Measurements from ENCODE around the gene RPA3.

Gene RPA3

DNA sequence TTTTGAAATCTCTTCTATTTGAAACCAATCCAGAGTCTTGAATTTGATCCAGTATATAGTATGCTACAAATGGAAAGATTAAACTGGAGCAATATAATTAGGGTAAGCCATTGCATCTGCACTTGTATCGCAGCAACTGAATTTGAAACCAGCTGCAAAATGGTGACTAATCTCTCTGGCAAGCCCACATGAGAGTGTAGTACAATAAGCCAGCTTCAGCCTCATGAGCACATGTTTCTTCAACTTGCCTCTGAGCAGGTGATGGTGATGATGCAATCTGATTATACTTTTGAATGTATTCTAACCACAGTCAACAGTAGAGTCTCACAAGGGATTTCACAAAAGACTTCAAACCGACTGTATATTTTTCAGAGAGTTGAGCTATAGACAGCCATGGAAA is 829 bp upstream of the RPA3 start:
- TF ChIP-seq EP300 (IDR thresholded peaks at IDR 0.05; ENCODE audit: borderline replicate concordance) (no peak), FOXM1 (IDR thresholded peaks at IDR 0.05; ENCODE audit: borderline replicate concordance, low read depth) (no peak), CEBPB (IDR thresholded peaks at IDR 0.05) (peak; percentile 89), TAF1 (IDR thresholded peaks at IDR 0.05; ENCODE audit: low read depth) (no peak), REST (IDR thresholded peaks at IDR 0.05; ENCODE audit: low read depth) (no peak), TEAD4 (IDR thresholded peaks at IDR 0.05) (no peak), YY1 (IDR thresholded peaks at IDR 0.05; ENCODE audit: low read depth) (0 out of 2 replicates have a peak, but pooled peaks have one; percentile 41)
- TF ChIP-seq, protein P1, sequence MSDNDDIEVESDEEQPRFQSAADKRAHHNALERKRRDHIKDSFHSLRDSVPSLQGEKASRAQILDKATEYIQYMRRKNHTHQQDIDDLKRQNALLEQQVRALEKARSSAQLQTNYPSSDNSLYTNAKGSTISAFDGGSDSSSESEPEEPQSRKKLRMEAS (IDR thresholded peaks at IDR 0.05) = peak; percentile 89

DNA sequence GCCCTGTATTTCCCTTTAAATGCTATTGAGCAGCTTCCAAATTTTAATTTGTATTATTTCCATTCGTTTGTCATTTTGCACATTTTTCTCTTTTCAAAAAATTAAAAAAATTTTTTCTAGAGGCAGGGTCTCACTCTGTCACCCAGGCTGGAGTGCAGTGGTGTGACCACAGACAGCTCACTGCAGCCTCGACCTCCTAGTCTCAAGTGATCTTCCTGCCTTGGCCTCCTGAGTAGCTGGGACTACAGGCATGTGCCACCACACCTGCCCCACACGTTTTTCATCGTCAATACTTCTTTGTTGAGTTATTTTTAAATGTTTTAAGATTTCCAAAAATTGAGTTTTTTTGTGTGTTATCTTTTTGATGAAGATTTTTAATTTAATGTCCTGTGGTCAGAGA is 4.7 kb downstream of the RPA3 start:
- TF ChIP-seq CREB1 (IDR thresholded peaks at IDR 0.05; ENCODE audit: low read depth) (no peak), ZBTB7A (IDR thresholded peaks at IDR 0.05; ENCODE audit: low read depth) (no peak), EP300 (IDR thresholded peaks at IDR 0.05; ENCODE audit: borderline replicate concordance) (no peak), REST (IDR thresholded peaks at IDR 0.05; ENCODE audit: low read depth) (no peak), TCF12 (IDR thresholded peaks at IDR 0.05; ENCODE audit: low read depth) (no peak), EGR1 (IDR thresholded peaks at IDR 0.05) (no peak), USF1 (IDR thresholded peaks at IDR 0.05) (no peak), CEBPB (IDR thresholded peaks at IDR 0.05) (no peak), NFIC (IDR thresholded peaks at IDR 0.05) (no peak), TEAD4 (IDR thresholded peaks at IDR 0.05) (no peak), TAF1 (IDR thresholded peaks at IDR 0.05; ENCODE audit: low read depth) (no peak), FOXM1 (IDR thresholded peaks at IDR 0.05; ENCODE audit: borderline replicate concordance, low read depth) (no peak), YY1 (IDR thresholded peaks at IDR 0.05; ENCODE audit: low read depth) (no peak), RAD21 (IDR thresholded peaks at IDR 0.05; ENCODE audit: low read depth) (no peak)
- TF ChIP-seq, protein P1 (IDR thresholded peaks at IDR 0.05) = no peak

GRCh38 chr7:7710469-7710868 is 7.9 kb downstream of the RPA3 start:
- TF ChIP-seq TAF1 (IDR thresholded peaks at IDR 0.05; ENCODE audit: low read depth) = no peak
- no peak for TF ChIP-seq RAD21 (IDR thresholded peaks at IDR 0.05; ENCODE audit: low read depth)
- no peak for TF ChIP-seq YY1 (IDR thresholded peaks at IDR 0.05; ENCODE audit: low read depth)
- no peak for TF ChIP-seq ZBTB7A (IDR thresholded peaks at IDR 0.05; ENCODE audit: low read depth)
- no peak for TF ChIP-seq CREB1 (IDR thresholded peaks at IDR 0.05; ENCODE audit: low read depth)
- no peak for TF ChIP-seq TCF12 (IDR thresholded peaks at IDR 0.05; ENCODE audit: low read depth)
- no peak for TF ChIP-seq EP300 (IDR thresholded peaks at IDR 0.05; ENCODE audit: borderline replicate concordance)
- TF ChIP-seq EGR1 (IDR thresholded peaks at IDR 0.05) = no peak
- TF ChIP-seq USF1 (IDR thresholded peaks at IDR 0.05) = no peak
- no peak for TF ChIP-seq NFIC (IDR thresholded peaks at IDR 0.05)
- TF ChIP-seq REST (IDR thresholded peaks at IDR 0.05; ENCODE audit: low read depth) = no peak
- TF ChIP-seq TEAD4 (IDR thresholded peaks at IDR 0.05) = no peak
- TF ChIP-seq, protein P1 (IDR thresholded peaks at IDR 0.05) = no peak
- no peak for TF ChIP-seq CEBPB (IDR thresholded peaks at IDR 0.05)
- TF ChIP-seq FOXM1 (IDR thresholded peaks at IDR 0.05; ENCODE audit: borderline replicate concordance, low read depth) = no peak

- TF ChIP-seq TCF12 (IDR thresholded peaks at IDR 0.05; ENCODE audit: low read depth) = no peak
- no peak for TF ChIP-seq EP300 (IDR thresholded peaks at IDR 0.05; ENCODE audit: borderline replicate concordance)
- no peak for TF ChIP-seq RAD21 (IDR thresholded peaks at IDR 0.05; ENCODE audit: low read depth)
- TF ChIP-seq TAF1 (IDR thresholded peaks at IDR 0.05; ENCODE audit: low read depth) = no peak
- no peak for TF ChIP-seq NFIC (IDR thresholded peaks at IDR 0.05)
- TF ChIP-seq CREB1 (IDR thresholded peaks at IDR 0.05; ENCODE audit: low read depth) = no peak
- TF ChIP-seq EGR1 (IDR thresholded peaks at IDR 0.05) = no peak
- TF ChIP-seq YY1 (IDR thresholded peaks at IDR 0.05; ENCODE audit: low read depth) = no peak
- TF ChIP-seq CEBPB (IDR thresholded peaks at IDR 0.05) = no peak
- no peak for TF ChIP-seq REST (IDR thresholded peaks at IDR 0.05; ENCODE audit: low read depth)
- no peak for TF ChIP-seq TEAD4 (IDR thresholded peaks at IDR 0.05)
- no peak for TF ChIP-seq FOXM1 (IDR thresholded peaks at IDR 0.05; ENCODE audit: borderline replicate concordance, low read depth)
- TF ChIP-seq ZBTB7A (IDR thresholded peaks at IDR 0.05; ENCODE audit: low read depth) = no peak
- TF ChIP-seq, protein P1 (IDR thresholded peaks at IDR 0.05) = no peak
These were observed 9.1 kb downstream of the RPA3 start for GRCh38 chr7:7709291-7709690.

All from Ishikawa (cell line).